ENCODE measurements around the gene GPR15. TPM values are rescaled to one million over a fixed set of nuclear protein-coding genes. Genes with fewer than 3 reads are reported as not detected.

The GPR15 gene
- total RNA-seq, 1 experiment from 2014 or later, result not detected

DNA sequence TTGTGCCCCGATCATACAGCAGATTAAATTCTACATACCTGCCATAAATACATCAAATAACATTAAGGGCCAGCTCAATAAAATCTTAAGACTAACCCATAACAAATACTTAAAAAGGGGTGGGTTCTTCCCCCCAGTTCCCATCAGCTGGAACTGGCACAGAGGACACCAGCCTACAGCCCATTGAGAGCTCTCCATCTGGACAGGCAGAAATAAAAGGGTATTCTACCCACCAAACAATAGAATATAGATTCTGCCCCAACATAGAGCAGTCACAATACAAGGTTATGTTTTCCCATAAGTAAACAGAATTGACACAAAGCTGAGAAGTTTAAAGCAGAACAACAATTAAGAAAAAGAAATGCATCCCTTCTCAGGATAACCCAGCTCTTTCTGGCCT, 49.7 kb downstream of the GPR15 start:
- ChIA-PET CTCF (no interaction called here), POLR2A (ENCODE audit: unreplicated experiment) (interaction anchor here (0.6 kb wide), 1 partner anchor 200 kb away, joined by 4 read pairs; no protein-coding TSS in a partner anchor)
- no TSS peak for BruUV-seq (replicated peaks)
- Histone ChIP-seq H3K9me3 (ENCODE audit: insufficient read depth, low read depth) (no peaks in the 10 kb centered on the region), H3K9me2 (ENCODE audit: insufficient read depth) (no peaks in the 10 kb centered on the region), H3F3A (ENCODE audit: insufficient read depth, low read depth) (no peaks in the 10 kb centered on the region; the same call in 1 of the 2 replicates), H3K4me3 (no peak overlapping the region), H3K27me3 (ENCODE audit: insufficient read depth, low read depth) (no peaks in the 10 kb centered on the region), H3K27ac (no peak overlapping the region), H3K79me2 (ENCODE audit: low read depth) (no peaks in the 10 kb centered on the region), H4K20me1 (ENCODE audit: insufficient read depth) (no peaks in the 10 kb centered on the region), H3K36me3 (ENCODE audit: low read depth) (peaks cover 31% of the 10 kb centered on the region), H3K4me2 (no peak overlapping the region), H2AFZ (no peak overlapping the region), H3K4me1 (replicated peaks; ENCODE audit: insufficient read depth) (peaks cover 18% of the 10 kb centered on the region)
- TF ChIP-seq, protein P1, sequence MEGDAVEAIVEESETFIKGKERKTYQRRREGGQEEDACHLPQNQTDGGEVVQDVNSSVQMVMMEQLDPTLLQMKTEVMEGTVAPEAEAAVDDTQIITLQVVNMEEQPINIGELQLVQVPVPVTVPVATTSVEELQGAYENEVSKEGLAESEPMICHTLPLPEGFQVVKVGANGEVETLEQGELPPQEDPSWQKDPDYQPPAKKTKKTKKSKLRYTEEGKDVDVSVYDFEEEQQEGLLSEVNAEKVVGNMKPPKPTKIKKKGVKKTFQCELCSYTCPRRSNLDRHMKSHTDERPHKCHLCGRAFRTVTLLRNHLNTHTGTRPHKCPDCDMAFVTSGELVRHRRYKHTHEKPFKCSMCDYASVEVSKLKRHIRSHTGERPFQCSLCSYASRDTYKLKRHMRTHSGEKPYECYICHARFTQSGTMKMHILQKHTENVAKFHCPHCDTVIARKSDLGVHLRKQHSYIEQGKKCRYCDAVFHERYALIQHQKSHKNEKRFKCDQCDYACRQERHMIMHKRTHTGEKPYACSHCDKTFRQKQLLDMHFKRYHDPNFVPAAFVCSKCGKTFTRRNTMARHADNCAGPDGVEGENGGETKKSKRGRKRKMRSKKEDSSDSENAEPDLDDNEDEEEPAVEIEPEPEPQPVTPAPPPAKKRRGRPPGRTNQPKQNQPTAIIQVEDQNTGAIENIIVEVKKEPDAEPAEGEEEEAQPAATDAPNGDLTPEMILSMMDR (conservative IDR thresholded peaks at IDR 0.05), result no peak
- no peak for TF ChIP-seq EZH2 (IDR thresholded peaks at IDR 0.05; ENCODE audit: low read depth)
- no peak for DNase-seq
- intact Hi-C loops (cut with micrococcal nuclease; ENCODE audit: unreplicated experiment), result no loop called here

DNA sequence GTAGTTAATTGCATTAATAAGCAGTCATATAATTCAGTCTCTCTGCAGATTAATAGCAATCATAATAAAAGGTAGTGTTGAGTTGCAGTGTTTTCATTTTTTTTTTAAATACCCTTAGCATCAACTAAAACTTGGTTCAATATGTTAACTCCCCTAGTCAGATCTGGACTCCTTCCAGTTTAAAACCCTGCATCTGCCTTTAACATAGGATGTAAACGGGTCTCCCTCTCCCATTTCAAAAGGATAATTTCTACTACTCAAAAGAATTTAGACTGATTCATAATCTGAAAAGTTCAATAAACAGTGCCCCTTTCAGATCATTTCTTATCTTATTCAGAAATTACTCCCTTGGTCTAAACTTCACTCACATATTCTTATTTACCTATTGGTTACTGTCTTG, 50.3 kb downstream of the GPR15 start:
- H3K27ac ChIP-seq, result no peak overlapping the region
- no TSS peak for BruUV-seq (replicated peaks)
- H3K9me2 ChIP-seq (ENCODE audit: insufficient read depth), result no peaks in the 10 kb centered on the region
- no peaks in the 10 kb centered on the region for H4K20me1 ChIP-seq (ENCODE audit: insufficient read depth)
- peaks cover 34% of the 10 kb centered on the region for H3K36me3 ChIP-seq (ENCODE audit: low read depth)
- H3K4me2 ChIP-seq, result no peak overlapping the region
- no peak overlapping the region for H2AFZ ChIP-seq
- no peaks in the 10 kb centered on the region; the same call in 1 of the 2 replicates for H3F3A ChIP-seq (ENCODE audit: insufficient read depth, low read depth)
- H3K4me1 ChIP-seq (replicated peaks; ENCODE audit: insufficient read depth), result peaks cover 15% of the 10 kb centered on the region
- no peak overlapping the region for H3K4me3 ChIP-seq
- no peaks in the 10 kb centered on the region for H3K27me3 ChIP-seq (ENCODE audit: insufficient read depth, low read depth)
- DNase-seq, result no peak
- CTCF ChIA-PET, result no interaction called here
- TF ChIP-seq, protein P1 (conservative IDR thresholded peaks at IDR 0.05), result no peak
- no peak for TF ChIP-seq EZH2 (IDR thresholded peaks at IDR 0.05; ENCODE audit: low read depth)
- no peaks in the 10 kb centered on the region for H3K79me2 ChIP-seq (ENCODE audit: low read depth)
- POLR2A ChIA-PET (ENCODE audit: unreplicated experiment), result no interaction called here
- H3K9me3 ChIP-seq (ENCODE audit: insufficient read depth, low read depth), result no peaks in the 10 kb centered on the region
- intact Hi-C loops (cut with micrococcal nuclease; ENCODE audit: unreplicated experiment), result no loop called here

DNA sequence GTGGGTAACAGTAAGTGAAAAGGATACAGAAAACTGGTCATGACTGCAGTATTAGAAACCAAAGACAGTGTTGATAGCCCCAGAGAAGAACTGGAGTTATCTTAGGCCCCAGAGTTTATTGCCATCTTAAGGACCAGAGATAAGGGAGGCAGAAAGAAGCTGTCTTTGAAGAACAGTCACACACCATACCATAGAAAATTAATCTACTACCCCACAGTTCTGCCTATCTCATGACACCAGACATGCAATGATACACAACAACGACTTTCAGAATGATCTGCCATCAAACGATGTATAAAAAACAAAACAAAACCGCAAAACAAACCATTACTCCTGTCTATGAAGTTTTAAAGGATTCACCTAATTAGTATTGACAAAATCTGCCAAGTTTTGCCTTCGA, 52.0 kb downstream of the GPR15 start:
- Histone ChIP-seq H2AFZ (no peak overlapping the region), H3K79me2 (ENCODE audit: low read depth) (no peaks in the 10 kb centered on the region), H3K4me2 (no peak overlapping the region), H3K27ac (no peak overlapping the region), H3K9me3 (ENCODE audit: insufficient read depth, low read depth) (no peaks in the 10 kb centered on the region), H3K4me1 (replicated peaks; ENCODE audit: insufficient read depth) (no peaks in the 10 kb centered on the region), H3F3A (ENCODE audit: insufficient read depth, low read depth) (no peaks in the 10 kb centered on the region), H3K9me2 (ENCODE audit: insufficient read depth) (no peaks in the 10 kb centered on the region), H3K4me3 (no peak overlapping the region), H3K36me3 (ENCODE audit: low read depth) (peaks cover 45% of the 10 kb centered on the region), H3K27me3 (ENCODE audit: insufficient read depth, low read depth) (no peaks in the 10 kb centered on the region), H4K20me1 (ENCODE audit: insufficient read depth) (no peaks in the 10 kb centered on the region)
- DNase-seq, result no peak
- BruUV-seq (replicated peaks), result no TSS peak
- no peak for TF ChIP-seq EZH2 (IDR thresholded peaks at IDR 0.05; ENCODE audit: low read depth)
- TF ChIP-seq, protein P1 (conservative IDR thresholded peaks at IDR 0.05), result no peak
- CTCF ChIA-PET, result no interaction called here
- intact Hi-C loops (cut with micrococcal nuclease; ENCODE audit: unreplicated experiment), result no loop called here
- POLR2A ChIA-PET (ENCODE audit: unreplicated experiment), result no interaction called here

Other genes starting within 250 kb of the GPR15 start
- gene OR5H2, start 249.5 kb upstream of the GPR15 start, total RNA-seq (2021), result not detected in 2 replicates
- gene OR5K4, start 178.1 kb upstream of the GPR15 start, total RNA-seq (2021), result not detected in 2 replicates
- not detected in 2 replicates for gene OR5K3, start 141.3 kb upstream of the GPR15 start, total RNA-seq (2021)
- not detected in 2 replicates for gene OR5K1, start 68.8 kb upstream of the GPR15 start, total RNA-seq (2021)
- gene OR5K2, start 34.3 kb upstream of the GPR15 start, total RNA-seq (2021), result not detected in 2 replicates
- gene CLDND1, start 9.1 kb upstream of the GPR15 start, total RNA-seq (2021), result 143 and 152 TPM in 2 replicates
- 30.4 and 35.2 TPM in 2 replicates for gene CPOX, start 61.6 kb downstream of the GPR15 start, total RNA-seq (2021)
- 5.4 and 6.6 TPM in 2 replicates for gene ST3GAL6, start 231.4 kb downstream of the GPR15 start, total RNA-seq (2021)

Measured in PC-9 (cell line).